GM18498 (cell line): ENCODE results near the gene DEGS2.
"Not testable (repeated sequence)": the region's sequence is repeated elsewhere in the genome, so short reads cannot be mapped to it uniquely, and the experiment has no call there.

ENCODE experiments used
- ATAC-seq: cut with Tn5 transposase; IDR thresholded peaks from one replicate; pipeline ENCODE4 v1.9.1; 2021; ENCODE audit warnings: mild to moderate bottlenecking, moderate library complexity; ENCODE audit not compliant: unreplicated experiment

Gene DEGS2

DNA sequence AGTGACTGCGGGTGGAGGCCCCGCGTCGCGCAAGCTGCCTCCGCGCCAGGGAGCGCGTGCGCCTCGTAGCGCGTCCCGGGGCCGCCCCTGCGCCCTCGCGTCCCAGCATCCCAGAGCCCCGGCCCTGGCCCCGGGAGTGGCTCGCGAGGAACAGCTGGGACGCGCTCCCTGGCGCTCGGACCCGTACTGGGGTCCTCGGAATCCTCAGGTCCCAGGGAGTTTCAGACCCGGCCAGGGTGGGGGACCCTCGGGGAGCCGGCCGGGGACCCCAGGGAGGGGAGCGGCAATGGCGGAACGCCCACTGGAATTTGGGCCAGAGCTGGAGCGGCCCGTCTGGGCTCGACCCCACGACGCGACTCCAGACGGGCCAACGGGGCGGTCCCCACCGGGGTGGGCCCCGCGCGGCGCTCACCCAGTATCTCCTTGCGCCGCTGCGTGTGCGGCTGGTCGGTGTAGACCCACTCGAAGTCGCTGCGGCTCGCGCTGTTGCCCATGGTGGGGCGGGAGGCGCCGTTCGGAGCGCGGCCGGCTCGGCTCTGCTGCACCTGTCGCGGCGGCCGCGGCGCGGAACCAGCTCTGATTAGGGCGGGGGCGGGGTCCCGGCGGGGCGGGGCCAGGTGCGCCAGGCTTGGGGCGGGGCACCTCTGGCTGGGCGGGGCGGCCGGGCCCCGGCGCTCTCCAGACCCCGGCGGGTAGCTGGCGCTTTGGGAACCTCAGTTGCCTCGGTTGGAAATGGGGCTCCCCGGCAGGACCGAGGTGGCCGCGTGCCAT is at the start of gene DEGS2:
Gene DEGS2 (minus strand): TSS at position 552 of the 771 bp plus-strand sequence. CDS start 58 bp downstream, at position 494.
- ATAC-seq: peak; percentile 62

GRCh38 chr14:100208136-100208535 is 48.7 kb upstream of the DEGS2 start:
- not testable (repeated sequence) for ATAC-seq

DNA sequence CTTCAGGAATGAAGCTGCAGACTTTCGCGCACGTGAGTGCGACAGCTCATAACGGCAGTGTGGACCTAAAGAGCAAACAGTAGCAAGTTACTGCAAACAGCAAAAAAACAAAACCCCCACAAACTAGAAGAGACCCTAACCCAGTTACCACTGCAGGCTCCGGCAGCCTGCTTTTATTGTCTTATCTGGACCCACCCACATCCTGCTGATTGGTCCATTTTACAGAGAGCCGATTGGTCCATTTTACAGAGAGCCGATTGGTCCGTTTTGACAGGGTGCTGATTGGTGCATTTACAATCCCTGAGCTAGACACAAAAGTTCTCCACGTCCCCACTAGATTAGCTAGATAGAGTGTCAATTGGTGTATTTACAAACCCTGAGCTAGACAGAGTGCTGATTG is 48.1 kb upstream of the DEGS2 start:
- ATAC-seq: not testable (repeated sequence)

GRCh38 chr14:100204835-100205167 is 45.4 kb upstream of the DEGS2 start:
- not testable (repeated sequence) for ATAC-seq

DNA sequence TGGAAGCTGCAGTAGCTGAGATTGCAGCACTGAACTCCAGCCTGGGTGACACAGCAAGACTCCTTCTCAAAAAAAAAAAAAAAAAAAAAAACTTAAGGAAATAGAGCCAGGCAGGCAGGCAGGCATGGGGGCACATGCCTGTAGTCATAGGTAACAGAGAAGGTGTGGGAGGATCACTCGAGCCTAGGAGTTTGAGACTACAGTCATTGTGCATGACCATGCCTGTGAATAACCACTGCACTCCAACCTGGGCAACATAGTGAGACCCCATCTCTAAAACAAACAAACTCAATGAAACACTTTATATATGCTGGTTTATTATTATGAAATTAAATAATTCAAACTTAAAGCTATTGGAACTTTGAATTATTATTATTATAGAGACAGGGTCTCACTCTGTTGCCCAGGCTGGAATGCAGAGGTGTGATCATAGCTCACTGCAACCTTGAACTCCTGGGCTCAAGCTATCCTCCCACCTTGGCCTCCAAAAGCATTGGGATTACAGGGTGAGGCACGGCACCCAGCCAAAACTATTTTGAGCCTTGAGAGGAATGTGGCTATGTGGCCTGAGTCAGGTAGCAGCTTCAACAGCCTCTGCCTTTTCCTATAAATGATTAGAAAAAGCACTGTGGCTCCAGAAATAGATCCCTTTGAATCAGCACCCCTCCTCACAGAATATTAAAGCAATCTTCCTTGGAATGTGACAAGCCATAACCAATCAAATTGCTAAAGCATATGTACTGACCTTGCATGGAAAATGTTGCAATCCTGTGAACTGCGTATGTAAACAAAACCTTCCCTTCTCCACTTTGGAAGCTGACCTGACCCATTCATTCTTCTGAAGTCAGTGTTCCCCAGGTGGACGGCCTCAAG is 44.8 kb upstream of the DEGS2 start:
- no peak for ATAC-seq

GRCh38 chr14:100203146-100203545 is 43.7 kb upstream of the DEGS2 start:
- ATAC-seq: no peak

GRCh38 chr14:100202712-100203111 is 43.3 kb upstream of the DEGS2 start:
- ATAC-seq: no peak

GRCh38 chr14:100201701-100202100 is 42.3 kb upstream of the DEGS2 start:
- no peak for ATAC-seq

GRCh38 chr14:100200311-100200710 is 40.9 kb upstream of the DEGS2 start:
- ATAC-seq: no peak

DNA sequence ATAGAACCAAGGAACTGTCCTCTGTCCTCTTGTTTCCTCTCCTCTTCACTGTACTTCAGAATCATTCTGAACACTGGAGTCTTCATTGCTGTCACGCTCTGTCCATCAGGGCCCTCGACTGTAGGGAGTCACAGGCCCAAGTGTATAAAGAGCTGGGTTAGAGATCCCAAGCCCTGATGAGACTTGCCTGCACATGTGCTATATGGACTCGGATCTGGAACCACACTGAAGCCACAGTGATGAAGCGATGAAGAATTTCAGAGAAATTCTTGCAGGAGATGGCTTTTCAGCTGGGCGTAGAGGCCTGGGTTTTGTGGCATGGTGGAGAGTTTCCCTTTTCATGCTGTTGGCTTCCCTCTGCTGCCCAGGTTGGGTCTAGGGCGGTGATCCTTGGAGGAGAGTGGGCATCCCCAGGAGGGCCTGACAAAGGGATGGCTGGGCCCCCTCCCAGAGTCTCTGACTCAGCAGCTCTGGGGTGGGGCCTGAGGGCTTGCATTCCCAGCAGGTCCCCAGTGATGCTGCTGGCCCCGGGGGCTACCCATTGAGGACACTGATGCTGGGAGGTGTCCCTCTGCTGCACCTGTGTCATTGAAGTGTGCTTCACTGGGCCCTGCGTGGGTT is 39.9 kb upstream of the DEGS2 start:
- ATAC-seq: no peak

- ATAC-seq: peak; percentile 0
These were observed 34.2 kb upstream of the DEGS2 start for GRCh38 chr14:100193417-100194357.

GRCh38 chr14:100192672-100193416 is 33.4 kb upstream of the DEGS2 start:
- peak; percentile 99 for ATAC-seq

DNA sequence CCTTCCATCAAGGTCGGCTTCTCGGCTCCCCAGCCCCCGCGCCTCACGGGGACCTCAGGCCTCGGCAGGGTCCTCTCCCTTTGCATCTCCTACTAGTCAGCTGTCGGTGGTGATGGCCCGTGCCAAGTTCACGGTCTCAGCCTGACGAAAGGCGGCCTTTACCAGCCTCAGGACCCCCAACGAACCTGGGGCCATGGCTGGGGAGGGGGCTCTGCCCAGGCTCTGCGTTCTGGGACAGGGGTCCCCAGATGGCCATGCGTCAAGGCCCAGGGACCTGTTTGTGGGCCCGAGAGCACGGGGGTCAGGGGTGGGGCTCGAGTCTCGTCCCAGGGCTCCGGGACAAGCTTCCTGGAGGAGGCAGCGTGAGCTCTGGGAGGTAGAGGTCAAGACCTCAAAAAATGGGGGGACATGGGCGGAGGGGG is 32.8 kb upstream of the DEGS2 start:
- ATAC-seq: no peak

DNA sequence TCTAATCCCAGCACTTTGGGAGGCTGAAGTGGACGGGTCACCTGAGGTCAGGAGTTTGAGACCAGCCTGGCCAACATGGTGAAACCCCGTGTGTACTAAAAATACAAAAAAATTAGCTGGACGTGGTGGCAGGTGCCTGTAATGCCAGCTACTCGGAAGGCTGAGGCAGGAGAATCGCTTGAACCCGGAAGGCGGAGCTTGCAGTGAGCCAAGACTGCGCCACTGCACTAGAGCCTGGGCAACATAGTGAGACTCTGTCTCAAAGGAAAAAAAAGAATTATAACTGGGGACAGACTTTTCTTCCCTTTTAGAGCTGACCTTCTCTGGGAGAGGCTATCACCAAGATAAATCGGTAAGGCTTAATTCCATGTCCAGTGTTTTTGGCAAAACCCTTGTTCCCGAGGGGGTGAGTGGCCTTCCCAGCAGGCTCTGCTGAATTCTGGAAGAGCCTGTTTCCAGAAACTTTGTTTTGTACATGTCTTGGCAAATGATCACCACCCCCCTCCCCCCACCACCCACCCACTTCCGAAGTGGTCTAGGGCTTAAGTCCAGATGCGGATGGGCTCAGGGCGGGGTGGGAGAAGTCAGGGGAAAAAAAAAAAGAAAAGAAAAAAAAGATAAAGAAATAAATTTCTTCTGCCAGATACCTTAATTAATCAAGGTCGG is 32.3 kb upstream of the DEGS2 start:
- no peak for ATAC-seq

GRCh38 chr14:100190126-100190525 is 30.7 kb upstream of the DEGS2 start:
- ATAC-seq: no peak

DNA sequence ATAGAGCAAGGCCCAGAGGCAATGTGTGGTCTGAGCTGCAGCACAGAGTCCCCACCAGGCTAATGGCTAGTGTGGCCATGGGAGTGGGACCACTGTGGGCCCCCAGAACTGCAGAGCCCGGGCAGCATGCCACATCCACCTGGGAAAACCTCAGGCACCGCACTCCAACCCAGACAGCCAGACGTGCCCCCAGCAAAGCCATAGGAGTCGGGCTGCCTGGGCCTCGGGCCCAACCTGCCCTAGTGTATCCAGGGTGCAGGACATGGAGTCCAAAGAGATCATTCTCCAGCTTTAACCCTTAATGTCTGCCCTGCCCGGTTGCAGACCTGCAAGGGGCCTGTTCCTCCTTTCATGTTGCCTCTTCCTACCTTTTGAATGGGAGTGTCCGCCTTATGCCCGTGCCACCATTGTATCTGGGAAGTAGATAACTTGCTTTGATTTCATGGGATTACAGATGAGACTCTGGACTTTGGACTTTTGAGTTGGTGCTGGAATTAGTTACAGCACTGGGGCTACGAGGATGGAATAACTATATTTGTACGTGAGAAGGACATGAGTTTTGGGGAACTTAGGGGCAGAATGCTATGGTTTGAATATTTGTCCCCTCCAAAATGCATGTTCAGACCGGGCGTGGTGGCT is 29.1 kb upstream of the DEGS2 start:
- no peak for ATAC-seq

GRCh38 chr14:100187247-100187833 is 27.9 kb upstream of the DEGS2 start:
- ATAC-seq: no peak

GRCh38 chr14:100181876-100182551 is 22.6 kb upstream of the DEGS2 start:
- ATAC-seq: not testable (repeated sequence)
